NOMO-1 (cell line): ENCODE data around the gene NARS2.
"Not testable (repeated sequence)": the region's sequence is repeated elsewhere in the genome, so short reads cannot be mapped to it uniquely, and the experiment has no call there.

Experiments used
- DNase-seq, 2 experiments: peaks; one replicate each; lab custom pipeline; 2025; ENCODE audit not compliant: unreplicated experiment in 2 of 2; lab: John Stamatoyannopoulos, UW

NARS2 gene, protein sequence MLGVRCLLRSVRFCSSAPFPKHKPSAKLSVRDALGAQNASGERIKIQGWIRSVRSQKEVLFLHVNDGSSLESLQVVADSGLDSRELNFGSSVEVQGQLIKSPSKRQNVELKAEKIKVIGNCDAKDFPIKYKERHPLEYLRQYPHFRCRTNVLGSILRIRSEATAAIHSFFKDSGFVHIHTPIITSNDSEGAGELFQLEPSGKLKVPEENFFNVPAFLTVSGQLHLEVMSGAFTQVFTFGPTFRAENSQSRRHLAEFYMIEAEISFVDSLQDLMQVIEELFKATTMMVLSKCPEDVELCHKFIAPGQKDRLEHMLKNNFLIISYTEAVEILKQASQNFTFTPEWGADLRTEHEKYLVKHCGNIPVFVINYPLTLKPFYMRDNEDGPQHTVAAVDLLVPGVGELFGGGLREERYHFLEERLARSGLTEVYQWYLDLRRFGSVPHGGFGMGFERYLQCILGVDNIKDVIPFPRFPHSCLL

DNA sequence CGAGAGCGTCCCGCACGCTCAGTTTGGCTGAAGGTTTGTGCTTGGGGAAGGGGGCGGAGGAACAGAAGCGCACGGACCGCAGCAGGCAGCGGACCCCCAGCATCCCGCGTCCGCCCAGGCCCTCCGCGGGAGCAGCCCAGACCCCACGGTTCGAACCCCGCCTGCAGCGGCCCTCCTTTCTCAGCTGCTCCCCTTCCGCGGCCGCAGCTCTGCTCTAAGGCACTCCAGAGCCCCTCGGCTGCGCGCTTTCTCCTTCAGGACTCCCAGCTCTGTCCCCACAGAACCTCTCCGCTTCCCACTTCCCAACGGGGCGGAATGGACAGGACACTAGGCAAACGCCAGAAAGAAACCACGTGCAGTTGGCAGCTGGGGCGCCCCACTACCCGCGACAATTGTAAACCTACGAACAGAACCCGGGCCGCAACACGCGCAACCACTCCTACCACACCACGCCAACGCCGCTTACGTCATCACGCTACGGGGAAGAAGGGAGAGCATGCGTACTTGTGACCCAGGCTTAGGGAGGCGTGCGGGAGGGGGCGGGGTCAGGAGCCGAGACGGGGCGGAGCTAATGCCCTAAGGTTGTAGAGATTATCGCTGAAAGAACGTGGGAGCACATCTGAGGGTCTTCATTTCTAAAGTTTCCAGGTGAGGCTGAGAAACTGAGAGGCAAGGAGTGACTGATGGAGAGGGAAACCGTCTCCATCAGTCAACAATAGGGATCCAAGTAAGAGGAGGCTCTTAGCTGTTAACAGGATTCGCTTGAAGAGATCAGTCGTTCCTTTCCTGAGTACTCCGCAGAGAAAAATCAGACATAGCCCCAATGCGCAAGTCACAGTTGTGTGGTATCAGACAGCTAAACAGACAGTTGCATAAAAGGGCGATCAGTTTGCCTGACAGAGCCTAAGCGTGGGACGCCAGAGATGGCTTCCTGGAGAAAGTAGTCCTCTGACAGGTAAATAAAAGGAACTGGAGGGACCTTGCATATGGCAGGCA, at the start of gene NARS2:
Gene NARS2, minus strand, starts transcription at position 479 of the 996 bp plus-strand sequence. Its CDS starts 376 bp downstream, at position 103.
- peak; percentile 95 to 96 for DNase-seq

DNA sequence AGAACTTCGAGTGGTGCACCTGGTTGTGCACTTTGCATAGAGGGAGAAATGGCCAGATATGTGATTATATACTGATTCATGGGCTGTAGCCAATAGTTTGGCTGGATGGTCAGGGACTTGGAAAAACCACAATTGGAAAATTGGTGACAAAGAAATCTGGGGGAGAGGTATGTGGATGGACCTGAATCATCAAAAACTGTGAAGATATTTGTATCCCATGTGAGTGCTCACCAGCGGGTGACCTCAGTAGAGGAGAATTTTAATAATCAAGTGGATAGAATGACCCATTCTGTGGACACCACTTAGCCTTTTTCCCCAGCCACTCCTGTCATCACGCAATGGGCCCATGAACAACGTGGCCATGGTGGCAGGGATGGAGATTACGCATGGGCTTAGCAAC, 48.0 kb upstream of the NARS2 start:
- no peak for DNase-seq

DNA sequence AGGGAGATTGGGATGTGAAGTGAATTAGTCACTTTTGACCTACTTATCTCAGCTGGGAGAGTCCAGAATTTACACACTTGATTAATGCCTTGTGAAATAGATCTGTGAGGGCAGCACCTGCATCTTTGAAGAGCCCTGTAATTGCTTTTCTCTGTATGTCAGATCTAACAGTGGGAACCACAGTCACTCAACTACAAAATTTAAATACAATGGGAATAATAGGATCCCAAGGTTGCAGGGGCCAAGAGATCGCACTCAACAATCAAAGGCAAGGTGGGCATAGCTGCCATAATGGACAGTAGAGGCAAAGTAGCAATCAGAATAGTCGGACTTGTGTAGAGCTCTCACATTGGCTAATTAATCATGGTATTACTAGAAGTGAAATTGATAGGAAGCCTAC, 45.5 kb upstream of the NARS2 start:
- no peak for DNase-seq

DNA sequence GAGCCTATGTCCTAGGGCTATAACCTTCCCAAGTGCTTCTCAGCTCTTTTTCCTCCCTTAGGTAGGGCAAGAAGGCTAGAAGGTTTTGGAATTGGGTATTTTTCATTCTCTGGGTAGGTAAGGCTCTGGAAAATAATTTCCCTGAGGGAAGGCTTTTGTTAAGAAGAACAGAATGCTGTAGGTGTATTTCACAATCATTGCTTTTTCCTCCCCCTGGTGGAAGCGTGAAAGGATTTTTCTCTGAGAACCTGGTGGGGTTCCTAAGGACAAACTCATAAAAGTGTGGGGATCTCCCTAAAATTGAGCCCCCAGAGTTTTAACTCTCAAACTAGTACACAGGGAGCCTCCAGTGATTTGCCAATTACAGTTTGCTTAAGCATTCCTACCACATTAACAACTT, 41.1 kb upstream of the NARS2 start:
- DNase-seq: no peak

GRCh38 chr11:78613378-78613813, 38.7 kb upstream of the NARS2 start:
- DNase-seq: no peak

DNA sequence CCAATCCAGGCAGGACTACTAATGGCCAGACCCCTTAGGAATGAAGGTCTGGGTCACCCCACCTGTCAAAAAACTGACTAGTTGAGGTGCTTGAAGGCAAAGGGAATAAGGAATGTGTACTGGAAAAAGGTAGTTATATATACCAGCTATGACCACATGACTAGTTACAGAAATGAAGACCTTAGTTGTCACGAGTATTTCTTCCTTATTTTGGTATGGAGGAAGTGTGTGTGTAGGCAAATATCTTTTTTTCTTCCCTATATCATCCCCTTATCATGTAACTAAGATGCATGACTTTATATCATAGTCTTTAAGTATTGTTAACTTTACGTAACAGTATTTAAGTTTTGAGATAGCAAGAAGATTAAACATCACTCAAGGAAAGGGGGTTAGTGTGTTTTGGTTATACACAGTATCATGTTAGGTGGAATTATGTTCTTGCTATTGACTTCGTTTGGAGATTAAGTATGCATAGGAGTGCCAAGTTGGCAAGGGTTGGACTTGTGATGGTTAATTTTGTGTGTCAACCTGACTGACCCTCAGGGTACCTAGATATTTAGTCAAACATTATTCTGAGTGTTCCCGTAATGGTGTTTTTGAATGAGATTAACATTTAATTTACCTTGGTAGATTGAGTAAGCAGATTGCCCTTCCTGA, 38.2 kb upstream of the NARS2 start:
- DNase-seq: no peak

DNA sequence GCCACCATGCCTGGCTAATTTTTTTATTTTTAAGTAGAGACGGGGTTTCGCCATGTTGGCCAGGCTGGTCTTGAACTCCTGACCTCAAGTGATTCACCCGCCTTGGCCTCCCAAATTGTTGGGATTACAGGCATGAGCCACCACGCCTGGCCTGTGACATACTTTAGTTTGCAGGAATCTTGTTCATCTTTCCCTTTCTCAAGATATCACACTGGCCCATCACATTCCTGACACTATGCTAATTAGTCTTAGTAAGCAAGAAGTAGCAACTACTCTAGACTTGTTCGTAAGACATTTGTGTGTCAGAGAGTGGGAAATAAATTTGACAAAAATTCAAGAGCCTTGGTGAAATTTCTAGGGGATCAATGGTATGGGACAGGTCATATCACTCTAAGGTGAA, 34.7 kb upstream of the NARS2 start:
- not testable (repeated sequence) for DNase-seq

- DNase-seq: no peak
These were observed 33.0 kb upstream of the NARS2 start for GRCh38 chr11:78607696-78608095.

- no peak for DNase-seq
These were observed 32.0 kb upstream of the NARS2 start for GRCh38 chr11:78606667-78607066.

DNA sequence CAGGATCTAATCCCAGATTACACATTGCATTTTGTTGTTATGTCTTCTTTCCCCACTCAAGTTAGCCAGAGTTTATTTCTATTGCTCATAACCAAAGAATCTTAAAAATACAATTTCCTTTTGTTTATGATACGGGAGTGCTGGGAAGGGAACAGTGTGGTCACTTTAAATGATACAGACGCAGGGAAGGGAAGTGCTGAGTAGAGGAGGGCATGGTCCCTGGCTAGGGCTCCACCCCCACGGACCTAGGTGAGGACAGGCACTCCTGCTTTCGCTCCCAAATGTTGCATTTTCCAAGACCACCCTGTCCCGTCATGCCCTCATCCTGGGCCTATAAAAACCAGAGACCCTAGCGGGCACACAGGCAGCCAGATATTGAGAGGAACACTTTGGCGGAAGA, 30.6 kb upstream of the NARS2 start:
- DNase-seq: no peak

GRCh38 chr11:78603792-78604191, 29.1 kb upstream of the NARS2 start:
- DNase-seq: no peak

GRCh38 chr11:78602771-78603170, 28.1 kb upstream of the NARS2 start:
- not testable (repeated sequence) for DNase-seq

DNA sequence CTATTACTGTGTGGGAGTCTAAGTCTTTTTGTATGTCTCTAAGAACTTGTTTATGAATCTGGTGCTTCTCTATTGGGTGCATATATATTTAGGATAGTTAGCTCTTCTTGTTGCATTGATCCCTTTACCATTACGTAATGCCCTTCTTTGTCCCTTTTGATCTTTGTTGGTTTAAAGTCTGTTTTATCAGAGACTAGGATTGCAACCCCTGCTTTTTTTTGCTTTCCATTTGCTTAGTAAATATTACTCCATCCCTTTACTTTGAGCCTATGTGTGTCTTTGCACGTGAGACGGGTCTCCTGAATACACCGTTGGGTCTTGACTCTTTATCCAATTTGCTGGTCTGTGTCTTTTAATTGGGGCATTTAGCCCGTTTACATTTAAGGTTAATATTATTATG, 26.4 kb upstream of the NARS2 start:
- not testable (repeated sequence) for DNase-seq

GRCh38 chr11:78597579-78597978, 22.9 kb upstream of the NARS2 start:
- DNase-seq: not testable (repeated sequence)

DNA sequence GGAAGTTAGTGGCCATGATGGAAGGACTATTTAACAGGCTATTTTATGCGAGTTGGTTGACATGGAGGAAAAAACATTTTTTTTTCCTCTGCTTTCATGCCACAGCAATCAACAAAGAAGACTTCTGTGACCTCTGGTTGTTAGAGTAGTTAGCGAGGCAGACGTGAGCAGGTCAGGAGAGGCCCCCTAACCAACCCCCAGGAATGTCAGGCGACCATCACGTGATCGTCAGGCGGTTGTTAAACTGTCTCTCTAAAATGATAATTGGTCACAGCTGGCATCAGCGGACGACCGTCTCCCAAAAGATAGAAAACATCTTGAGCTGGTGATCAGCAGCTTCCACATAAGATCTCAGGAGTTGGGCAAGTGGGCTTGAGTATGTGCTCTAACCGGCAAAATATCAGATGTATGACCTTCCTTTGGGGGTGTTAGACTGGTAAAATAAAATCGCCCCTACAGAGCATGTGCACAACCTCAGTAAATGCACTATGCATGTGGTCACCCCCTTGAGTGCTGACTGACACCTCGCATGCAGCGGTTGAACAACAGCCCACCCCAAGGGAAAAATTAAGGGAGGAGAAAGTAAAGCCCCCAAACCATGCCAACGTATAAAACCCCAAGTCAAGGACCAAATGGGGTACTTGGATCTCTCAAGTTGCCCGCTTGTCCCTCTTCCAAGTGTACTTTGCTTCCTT, 20.9 kb upstream of the NARS2 start:
- DNase-seq: no peak

DNA sequence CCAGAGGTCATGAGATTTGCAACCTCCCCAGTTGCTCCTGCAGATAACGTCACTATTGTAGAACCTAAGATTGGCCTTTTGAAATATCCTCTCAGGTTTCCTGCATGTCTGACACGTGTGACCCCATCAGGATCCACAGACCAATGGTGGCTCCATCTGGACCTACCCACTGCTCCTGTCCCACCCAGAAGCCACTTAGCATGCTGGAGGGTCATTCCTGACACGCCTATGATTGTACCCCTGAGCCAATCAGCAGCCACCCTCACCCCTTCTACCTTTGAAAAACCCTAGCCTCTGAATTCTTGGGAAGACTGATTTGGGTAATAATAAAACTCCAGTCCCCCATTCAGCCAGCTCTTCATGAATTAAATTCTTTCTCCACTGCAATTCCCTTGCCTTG, 20.1 kb upstream of the NARS2 start:
- DNase-seq: no peak

- DNase-seq: no peak
These were observed 13.9 kb upstream of the NARS2 start for GRCh38 chr11:78588517-78588916.

GRCh38 chr11:78587446-78587845, 12.8 kb upstream of the NARS2 start:
- DNase-seq: no peak

DNA sequence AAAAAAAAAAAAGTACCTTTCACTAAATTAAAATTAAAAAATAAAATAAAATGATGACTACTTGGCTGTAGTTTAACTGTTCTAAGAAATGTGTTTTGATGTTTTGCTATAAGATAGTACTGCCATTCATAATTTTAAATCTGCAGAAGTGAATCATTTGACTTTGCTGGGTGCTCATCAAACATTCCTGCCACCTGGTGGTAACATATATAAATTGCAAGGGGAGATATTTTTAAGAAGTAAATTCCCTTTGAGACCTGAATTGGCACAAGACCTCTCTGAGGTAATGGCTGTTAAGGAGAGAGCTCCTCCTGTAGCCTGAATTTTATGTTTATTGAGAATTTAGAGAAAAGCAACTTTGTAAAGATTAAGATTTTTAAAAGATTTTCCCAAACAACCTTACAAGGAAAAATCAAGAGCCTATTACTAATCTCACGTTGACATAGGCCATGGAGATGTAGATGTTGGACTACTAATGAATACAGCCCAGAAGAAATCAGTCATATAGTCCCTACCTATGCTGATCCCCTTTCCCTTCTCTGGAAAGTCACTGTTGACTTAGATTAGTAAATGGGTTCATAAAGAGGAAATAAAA, 11.9 kb upstream of the NARS2 start:
- DNase-seq: peak in 1 of 2 experiments; percentile 27

- no peak for DNase-seq
These were observed 9.2 kb upstream of the NARS2 start for GRCh38 chr11:78583889-78584288.
